Bladder microvascular endothelial cell (primary cell): ENCODE data around the gene ERFE. TPM values are rescaled to one million over a fixed set of nuclear protein-coding genes. Genes with fewer than 3 reads are reported as not detected.

Experiments
- total RNA-seq: library from RNA; depleted of rRNA; stranded (reverse); fragments of >200 nt; gene quantifications from 2 replicates; pipeline ENCODE4 v1.2.3, GENCODE V29; 2014

The ERFE gene, protein sequence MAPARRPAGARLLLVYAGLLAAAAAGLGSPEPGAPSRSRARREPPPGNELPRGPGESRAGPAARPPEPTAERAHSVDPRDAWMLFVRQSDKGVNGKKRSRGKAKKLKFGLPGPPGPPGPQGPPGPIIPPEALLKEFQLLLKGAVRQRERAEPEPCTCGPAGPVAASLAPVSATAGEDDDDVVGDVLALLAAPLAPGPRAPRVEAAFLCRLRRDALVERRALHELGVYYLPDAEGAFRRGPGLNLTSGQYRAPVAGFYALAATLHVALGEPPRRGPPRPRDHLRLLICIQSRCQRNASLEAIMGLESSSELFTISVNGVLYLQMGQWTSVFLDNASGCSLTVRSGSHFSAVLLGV
- 0.19 and 0.65 TPM in 2 replicates for total RNA-seq

DNA sequence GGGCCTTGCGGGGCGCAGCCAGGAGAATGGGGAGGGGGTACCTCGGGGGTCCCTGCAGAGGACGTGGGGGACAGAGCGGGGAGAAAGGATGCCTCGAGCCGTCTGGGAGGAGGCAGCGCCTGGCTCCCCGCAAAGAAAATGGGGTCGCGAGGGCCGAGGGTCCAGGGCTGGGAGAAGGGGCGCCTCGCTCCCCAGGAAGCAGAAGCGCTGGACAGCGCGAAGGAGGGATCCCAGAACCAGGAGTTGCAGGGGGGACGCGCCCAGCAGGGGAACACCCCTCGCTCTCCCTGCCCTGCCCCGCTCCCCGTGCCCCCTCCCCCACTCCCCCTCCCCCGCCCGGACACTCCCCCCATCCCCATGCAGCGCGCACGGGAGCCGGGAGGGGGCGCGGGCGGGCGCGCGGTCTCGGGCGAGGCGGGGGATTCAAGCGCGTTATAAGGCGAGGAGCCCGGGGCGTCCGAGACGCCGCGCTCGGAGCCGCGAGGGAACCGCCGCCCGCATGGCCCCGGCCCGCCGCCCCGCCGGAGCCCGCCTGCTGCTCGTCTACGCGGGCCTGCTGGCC is at the start of gene ERFE:
Gene ERFE (plus strand): TSS at position 462 of the 562 bp plus-strand sequence. CDS start 38 bp downstream, at position 500.

DNA sequence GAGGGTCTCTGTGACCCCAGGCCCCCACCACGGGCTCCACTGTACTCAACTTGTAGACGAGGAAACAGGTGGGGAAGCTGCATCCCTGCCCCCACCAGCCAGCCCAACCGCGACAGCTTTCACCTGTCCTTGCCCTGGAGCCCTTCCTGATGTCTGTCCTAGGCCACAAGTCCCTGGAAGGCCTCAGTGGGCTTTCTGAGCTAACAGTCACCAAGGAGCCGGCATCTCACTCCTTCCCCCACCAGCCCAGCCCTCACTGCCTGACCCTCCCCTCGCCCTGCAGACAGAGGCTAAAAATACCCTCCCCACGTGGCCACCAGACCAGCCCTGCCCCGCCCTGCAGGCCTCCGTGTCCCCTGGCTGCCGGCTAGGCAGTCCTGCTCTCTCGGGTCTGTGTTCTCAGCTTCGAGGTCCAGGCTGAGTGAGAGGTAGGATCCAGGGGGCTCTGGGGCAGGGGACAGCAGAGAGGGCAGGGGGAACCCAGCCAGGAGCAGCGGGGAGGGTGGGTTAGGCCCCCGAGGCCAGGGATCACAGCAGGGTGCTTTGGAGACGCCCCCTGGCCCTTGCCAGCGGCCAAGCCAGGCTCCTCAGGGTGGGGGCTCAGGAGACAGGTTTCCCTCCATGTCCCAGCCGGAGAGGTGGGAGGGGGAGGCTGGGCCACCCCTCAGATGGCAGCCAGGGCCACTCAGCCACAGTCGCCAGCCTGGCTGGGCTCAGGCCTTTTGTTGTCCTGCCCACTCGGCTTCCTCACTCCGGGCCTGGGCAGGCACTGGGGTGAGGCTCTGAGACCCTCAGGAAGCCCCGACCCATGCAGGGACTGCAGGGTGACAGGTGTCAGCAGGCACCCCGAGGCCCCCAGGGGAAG is 20.2 kb upstream of the ERFE start, which contains the start of gene KLHL30:
Gene KLHL30 (plus strand): TSS at position 338 of the 865 bp plus-strand sequence. CDS start 2,087 bp downstream, outside the sequence.

DNA sequence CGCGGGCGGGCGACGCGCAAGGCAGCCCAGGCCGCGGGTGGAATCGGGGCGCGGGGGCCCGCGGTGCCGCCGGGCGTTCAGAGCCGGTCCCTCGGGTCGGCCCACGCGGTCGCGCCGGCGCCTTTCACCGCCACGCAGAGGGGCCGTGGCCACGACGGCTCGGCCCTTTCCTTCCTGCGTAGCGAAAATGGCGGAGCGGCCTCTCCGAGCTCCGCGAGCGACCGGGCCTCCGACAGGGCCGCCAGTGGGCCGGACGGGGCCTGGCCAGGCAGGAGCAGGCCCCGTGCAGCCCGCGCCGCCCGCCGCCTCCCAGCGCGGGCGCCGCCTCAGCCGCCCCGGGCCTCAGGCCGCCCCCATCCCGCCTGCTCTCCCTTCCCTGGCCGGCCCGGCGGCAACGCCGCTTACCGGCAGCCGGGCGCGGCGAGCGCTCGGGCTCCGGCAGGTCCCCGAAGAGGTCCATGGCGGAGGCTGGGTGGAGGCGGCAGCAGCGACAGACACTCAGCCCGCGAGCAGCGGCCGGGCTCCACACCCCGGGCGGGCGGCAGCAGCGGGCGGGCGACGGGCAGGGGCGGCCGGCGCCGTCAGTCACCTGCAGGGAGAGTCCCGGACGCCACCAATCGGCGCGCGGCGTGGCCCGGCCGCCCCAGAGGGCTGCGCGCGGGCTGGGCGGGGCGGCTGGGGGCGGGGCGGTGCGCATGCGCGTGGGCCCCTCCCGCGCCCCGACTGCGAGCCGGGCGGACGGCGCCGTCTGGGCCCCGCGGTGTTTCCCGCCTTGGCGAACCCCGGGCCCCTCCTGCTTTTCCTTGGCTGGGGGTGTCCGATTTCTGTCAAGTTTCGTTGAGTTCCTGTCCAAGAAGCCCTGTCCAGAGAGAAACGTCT is 44.6 kb downstream of the ERFE start, which contains the start of gene ILKAP:
Gene ILKAP (minus strand): TSS at position 602 of the 879 bp plus-strand sequence. CDS start 142 bp downstream, at position 460.

Other genes with a start within 250 kb of the ERFE start
- 28.3 and 38.3 TPM in 2 replicates for gene UBE2F, start 192.0 kb upstream of the ERFE start, total RNA-seq
- 18.5 and 23.3 TPM in 2 replicates for gene SCLY, start 98.0 kb upstream of the ERFE start, total RNA-seq
- gene ESPNL, start 58.6 kb upstream of the ERFE start, total RNA-seq = not detected in 2 replicates
- under 0.01 TPM in 1 of 2 replicates, not detected in the other for gene KLHL30, start 20.3 kb upstream of the ERFE start, total RNA-seq
- gene ILKAP, start 44.7 kb downstream of the ERFE start, total RNA-seq = 19.4 and 34.5 TPM in 2 replicates
- 1.1 and 2.3 TPM in 2 replicates for gene HES6, start 81.1 kb downstream of the ERFE start, total RNA-seq
- gene PER2, start 129.6 kb downstream of the ERFE start, total RNA-seq = 0.97 and 3.1 TPM in 2 replicates
- gene TRAF3IP1, start 161.5 kb downstream of the ERFE start, total RNA-seq = 6.6 and 7.8 TPM in 2 replicates